Rectal smooth muscle tissue (tissue), 1 donor: ENCODE data around the gene COL4A3.

Experiments
- H3K27ac ChIP-seq: one replicate; pipeline ENCODE4 v1.7.0; 2013; ENCODE audit warnings: low read depth, low read length, inconsistent platforms
- H3K27me3 ChIP-seq: one replicate; pipeline ENCODE4 v1.7.0; 2013; ENCODE audit warnings: low read length; ENCODE audit not compliant: control insufficient read depth, insufficient read depth
- H3K36me3 ChIP-seq: one replicate; pipeline ENCODE4 v1.7.0; 2013; ENCODE audit warnings: low read length; ENCODE audit not compliant: control insufficient read depth, insufficient read depth
- H3K4me1 ChIP-seq: one replicate; pipeline ENCODE4 v1.7.0; 2013; ENCODE audit warnings: low read length; ENCODE audit not compliant: control insufficient read depth, insufficient read depth
- H3K4me3 ChIP-seq: one replicate; pipeline ENCODE4 v1.7.0; 2013; ENCODE audit warnings: low read length
- H3K9ac ChIP-seq: one replicate; pipeline ENCODE4 v1.7.0; 2013; ENCODE audit warnings: low read length

Gene COL4A3

GRCh38 chr2:227230151-227230550, 65.7 kb downstream of the COL4A3 start:
- no peaks in the 10 kb centered on the region for H3K27me3 ChIP-seq
- no peak overlapping the region for H3K4me3 ChIP-seq
- H3K27ac ChIP-seq: no peak overlapping the region
- no peaks in the 10 kb centered on the region for H3K4me1 ChIP-seq
- H3K9ac ChIP-seq: no peak overlapping the region
- H3K36me3 ChIP-seq: no peaks in the 10 kb centered on the region

GRCh38 chr2:227234429-227234828, 70.0 kb downstream of the COL4A3 start:
- no peak overlapping the region for H3K4me3 ChIP-seq
- no peak overlapping the region for H3K27ac ChIP-seq
- no peak overlapping the region for H3K9ac ChIP-seq
- H3K36me3 ChIP-seq: no peaks in the 10 kb centered on the region
- H3K27me3 ChIP-seq: no peaks in the 10 kb centered on the region
- no peaks in the 10 kb centered on the region for H3K4me1 ChIP-seq

GRCh38 chr2:227237786-227238185, 73.4 kb downstream of the COL4A3 start:
- Histone ChIP-seq H3K4me3 (no peak overlapping the region), H3K9ac (no peak overlapping the region), H3K27ac (no peak overlapping the region), H3K4me1 (no peaks in the 10 kb centered on the region), H3K27me3 (no peaks in the 10 kb centered on the region), H3K36me3 (no peaks in the 10 kb centered on the region)

- H3K27me3 ChIP-seq: no peaks in the 10 kb centered on the region
- H3K9ac ChIP-seq: no peak overlapping the region
- H3K27ac ChIP-seq: no peak overlapping the region
- no peak overlapping the region for H3K4me3 ChIP-seq
- H3K4me1 ChIP-seq: no peaks in the 10 kb centered on the region
- H3K36me3 ChIP-seq: no peaks in the 10 kb centered on the region
Measured at GRCh38 chr2:227238238-227239237, 74.1 kb downstream of the COL4A3 start.

- Histone ChIP-seq H3K4me3 (no peak overlapping the region), H3K27ac (no peak overlapping the region), H3K9ac (no peak overlapping the region), H3K27me3 (no peaks in the 10 kb centered on the region), H3K36me3 (no peaks in the 10 kb centered on the region), H3K4me1 (no peaks in the 10 kb centered on the region)
Measured at GRCh38 chr2:227241005-227241404, 76.6 kb downstream of the COL4A3 start.

GRCh38 chr2:227248876-227249275, 84.5 kb downstream of the COL4A3 start:
- Histone ChIP-seq H3K4me1 (no peaks in the 10 kb centered on the region), H3K4me3 (no peak overlapping the region), H3K27me3 (no peaks in the 10 kb centered on the region), H3K27ac (no peak overlapping the region), H3K9ac (no peak overlapping the region), H3K36me3 (no peaks in the 10 kb centered on the region)

GRCh38 chr2:227252831-227253230, 88.4 kb downstream of the COL4A3 start:
- Histone ChIP-seq H3K4me3 (no peak overlapping the region), H3K4me1 (no peaks in the 10 kb centered on the region), H3K27ac (no peak overlapping the region), H3K9ac (no peak overlapping the region), H3K36me3 (no peaks in the 10 kb centered on the region), H3K27me3 (no peaks in the 10 kb centered on the region)

- Histone ChIP-seq H3K9ac (no peak overlapping the region), H3K27ac (no peak overlapping the region), H3K4me3 (no peak overlapping the region), H3K4me1 (no peaks in the 10 kb centered on the region), H3K27me3 (no peaks in the 10 kb centered on the region), H3K36me3 (no peaks in the 10 kb centered on the region)
Measured at GRCh38 chr2:227256605-227257004, 92.2 kb downstream of the COL4A3 start.

GRCh38 chr2:227257820-227258219, 93.4 kb downstream of the COL4A3 start:
- H3K27ac ChIP-seq: no peak overlapping the region
- H3K4me3 ChIP-seq: no peak overlapping the region
- no peaks in the 10 kb centered on the region for H3K4me1 ChIP-seq
- no peaks in the 10 kb centered on the region for H3K27me3 ChIP-seq
- H3K36me3 ChIP-seq: no peaks in the 10 kb centered on the region
- no peak overlapping the region for H3K9ac ChIP-seq

- no peaks in the 10 kb centered on the region for H3K4me1 ChIP-seq
- H3K4me3 ChIP-seq: no peak overlapping the region
- H3K27ac ChIP-seq: no peak overlapping the region
- no peak overlapping the region for H3K9ac ChIP-seq
- H3K27me3 ChIP-seq: no peaks in the 10 kb centered on the region
- no peaks in the 10 kb centered on the region for H3K36me3 ChIP-seq
Measured at GRCh38 chr2:227260041-227260440, 95.6 kb downstream of the COL4A3 start.

GRCh38 chr2:227267410-227268115, 103.1 kb downstream of the COL4A3 start:
- H3K4me3 ChIP-seq: no peak overlapping the region
- H3K27ac ChIP-seq: no peak overlapping the region
- no peak overlapping the region for H3K9ac ChIP-seq
- no peaks in the 10 kb centered on the region for H3K27me3 ChIP-seq
- no peaks in the 10 kb centered on the region for H3K4me1 ChIP-seq
- H3K36me3 ChIP-seq: no peaks in the 10 kb centered on the region

- H3K9ac ChIP-seq: no peak overlapping the region
- no peaks in the 10 kb centered on the region for H3K4me1 ChIP-seq
- H3K27ac ChIP-seq: no peak overlapping the region
- H3K36me3 ChIP-seq: no peaks in the 10 kb centered on the region
- no peak overlapping the region for H3K4me3 ChIP-seq
- H3K27me3 ChIP-seq: no peaks in the 10 kb centered on the region
Measured at GRCh38 chr2:227280895-227281294, 116.5 kb downstream of the COL4A3 start.
